Measurements from ENCODE around the gene MED13L. TPM values are rescaled to one million over a fixed set of nuclear protein-coding genes. Genes with fewer than 3 reads are reported as not detected.

The MED13L gene
- total RNA-seq, 2 donors from 2014 or later = 88.9 to 140 TPM

GRCh38 chr12:116188581-116188980, 88.9 kb downstream of the MED13L start:
- Histone ChIP-seq H3K4me1 (replicated peaks) (no peaks in the 10 kb centered on the region), H3K4me3 (no peak overlapping the region), H3K9me3 (no peaks in the 10 kb centered on the region), H3K36me3 (no peaks in the 10 kb centered on the region), H3K27ac (no peak overlapping the region), H3K27me3 (replicated peaks; ENCODE audit: insufficient read depth) (no peaks in the 10 kb centered on the region)
- no peak for TF ChIP-seq CTCF (IDR thresholded peaks at IDR 0.05)
- TF ChIP-seq POLR2AphosphoS5 (IDR thresholded peaks at IDR 0.05) = no peak
- no peak for TF ChIP-seq POLR2A (IDR thresholded peaks at IDR 0.05)
- WGBS = 91% methylated on average over 3 of the region's 3 CpGs
- no peak for DNase-seq (ENCODE audit: low spot score)
- intact Hi-C loops (cut with DNase I) = no loop called here

- Histone ChIP-seq H3K27ac (no peak overlapping the region), H3K4me1 (replicated peaks) (no peaks in the 10 kb centered on the region), H3K27me3 (replicated peaks; ENCODE audit: insufficient read depth) (no peaks in the 10 kb centered on the region), H3K36me3 (no peaks in the 10 kb centered on the region), H3K4me3 (no peak overlapping the region), H3K9me3 (no peaks in the 10 kb centered on the region)
- DNase-seq (ENCODE audit: low spot score) = no peak
- intact Hi-C loops (cut with DNase I) = no loop called here
- no peak for TF ChIP-seq POLR2AphosphoS5 (IDR thresholded peaks at IDR 0.05)
- no peak for TF ChIP-seq POLR2A (IDR thresholded peaks at IDR 0.05)
- no peak for TF ChIP-seq CTCF (IDR thresholded peaks at IDR 0.05)
- 75% methylated on average over 1 of the region's 1 CpG for WGBS
Observed at GRCh38 chr12:116187151-116187511, 90.4 kb downstream of the MED13L start.

- Histone ChIP-seq H3K27ac (no peak overlapping the region), H3K4me1 (replicated peaks) (no peaks in the 10 kb centered on the region), H3K36me3 (no peaks in the 10 kb centered on the region), H3K27me3 (replicated peaks; ENCODE audit: insufficient read depth) (no peaks in the 10 kb centered on the region), H3K4me3 (no peak overlapping the region), H3K9me3 (no peaks in the 10 kb centered on the region)
- TF ChIP-seq CTCF (IDR thresholded peaks at IDR 0.05) = no peak
- TF ChIP-seq POLR2A (IDR thresholded peaks at IDR 0.05) = no peak
- no peak for TF ChIP-seq POLR2AphosphoS5 (IDR thresholded peaks at IDR 0.05)
- 75% methylated on average over 3 of the region's 3 CpGs for WGBS
- intact Hi-C loops (cut with DNase I) = no loop called here
- DNase-seq (ENCODE audit: low spot score) = no peak
Observed at GRCh38 chr12:116186482-116187150, 90.9 kb downstream of the MED13L start.

- intact Hi-C loops (cut with DNase I) = no loop called here
- Histone ChIP-seq H3K4me3 (no peak overlapping the region), H3K4me1 (replicated peaks) (no peaks in the 10 kb centered on the region), H3K9me3 (no peaks in the 10 kb centered on the region), H3K36me3 (no peaks in the 10 kb centered on the region), H3K27me3 (replicated peaks; ENCODE audit: insufficient read depth) (no peaks in the 10 kb centered on the region), H3K27ac (no peak overlapping the region)
- TF ChIP-seq CTCF (IDR thresholded peaks at IDR 0.05) = no peak
- TF ChIP-seq POLR2A (IDR thresholded peaks at IDR 0.05) = no peak
- TF ChIP-seq POLR2AphosphoS5 (IDR thresholded peaks at IDR 0.05) = no peak
- DNase-seq (ENCODE audit: low spot score) = no peak
- WGBS = 99% methylated on average over 2 of the region's 2 CpGs
Observed at GRCh38 chr12:116184763-116185162, 92.7 kb downstream of the MED13L start.

- DNase-seq (ENCODE audit: low spot score) = no peak
- Histone ChIP-seq H3K36me3 (no peaks in the 10 kb centered on the region), H3K4me1 (replicated peaks) (no peaks in the 10 kb centered on the region), H3K4me3 (no peak overlapping the region), H3K27me3 (replicated peaks; ENCODE audit: insufficient read depth) (no peaks in the 10 kb centered on the region), H3K27ac (no peak overlapping the region), H3K9me3 (no peaks in the 10 kb centered on the region)
- intact Hi-C loops (cut with DNase I) = no loop called here
- TF ChIP-seq POLR2AphosphoS5 (IDR thresholded peaks at IDR 0.05) = no peak
- no peak for TF ChIP-seq POLR2A (IDR thresholded peaks at IDR 0.05)
- TF ChIP-seq CTCF (IDR thresholded peaks at IDR 0.05) = no peak
Observed at GRCh38 chr12:116183741-116184141, 93.8 kb downstream of the MED13L start.
